Ishikawa (cell line): ENCODE results near the gene NHEJ1.

Experiments used
- CEBPB ChIP-seq: IDR thresholded peaks from 2 replicates; pipeline ENCODE4 v1.6.1; 2012
- CREB1 ChIP-seq: IDR thresholded peaks from 2 replicates; pipeline ENCODE4 v1.6.1; 2012; ENCODE audit warnings: low read depth
- EP300 ChIP-seq: IDR thresholded peaks from 2 replicates; pipeline ENCODE4 v1.6.1; 2012; ENCODE audit warnings: borderline replicate concordance
- FOXM1 ChIP-seq: IDR thresholded peaks from 2 replicates; pipeline ENCODE4 v1.6.1; 2012; ENCODE audit warnings: low read depth, borderline replicate concordance
- MAX ChIP-seq: IDR thresholded peaks from 2 replicates; pipeline ENCODE4 v1.6.1; 2012
- REST ChIP-seq: IDR thresholded peaks from 2 replicates; pipeline ENCODE4 v1.6.1; 2012; ENCODE audit warnings: low read depth, mild to moderate bottlenecking
- TAF1 ChIP-seq: IDR thresholded peaks from 2 replicates; pipeline ENCODE4 v1.6.1; 2012; ENCODE audit warnings: low read depth, mild to moderate bottlenecking
- USF1 ChIP-seq: IDR thresholded peaks from 2 replicates; pipeline ENCODE4 v1.6.1; 2012

- TF ChIP-seq CEBPB = no peak
- no peak for TF ChIP-seq CREB1
- no peak for TF ChIP-seq EP300
- no peak for TF ChIP-seq FOXM1
- TF ChIP-seq TAF1 = no peak
- no peak for TF ChIP-seq MAX
- no peak for TF ChIP-seq USF1
- TF ChIP-seq REST = no peak
Observed at GRCh38 chr2:219124381-219125110, 36.1 kb downstream of the NHEJ1 start.
